Measurements from ENCODE around the gene GYG1. TPM values are rescaled to one million over a fixed set of nuclear protein-coding genes. Genes with fewer than 3 reads are reported as not detected.
A peak's percentile ranks its signal among the peaks of the same experiment; 100 is the strongest.

GYG1 gene
- total RNA-seq (ENCODE audit: low replicate concordance): 33.1 and 46.8 TPM in 2 replicates
- long read RNA-seq, transcript GYG1-201 (7 exons, 1,890 nt): major isoform, 304 of 340 reads
- long read RNA-seq, transcript GYG1-210 (6 exons, 1,563 nt): minor isoform, 7 of 340 reads
- long read RNA-seq, partial matches to known transcripts: 15 of 340 reads
- long read RNA-seq, other reads (novel, unspliced or antisense): 14 of 340 reads

- H3K4me1 Mint-ChIP-seq (ENCODE audit: unreplicated experiment): peaks cover 11% of the 10 kb centered on the region
- H3K9me3 Mint-ChIP-seq: no peaks in the 10 kb centered on the region
- H3K27me3 Mint-ChIP-seq: peaks cover 6% of the 10 kb centered on the region
- H3K4me3 Mint-ChIP-seq: peak within 1 kb of the TSS; percentile 85
- peaks cover 12% of the 10 kb centered on the region for H3K36me3 Mint-ChIP-seq
- peak; percentile 53 for TF ChIP-seq CTCF (conservative IDR thresholded peaks at IDR 0.05)
- peak within 1 kb of the TSS; percentile 70 for H3K27ac Mint-ChIP-seq
- peak; percentile 80 for DNase-seq (ENCODE audit: extremely low spot score, unreplicated experiment)
Measured at GRCh38 chr3:148991219-148992026, at the start of gene GYG1. Gene GYG1, plus strand, starts transcription at chr3:148991540. Its CDS starts 101 bp downstream, at chr3:148991641.

- H3K9me3 Mint-ChIP-seq: no peaks in the 10 kb centered on the region
- peaks cover 39% of the 10 kb centered on the region for H3K27me3 Mint-ChIP-seq
- H3K36me3 Mint-ChIP-seq: no peaks in the 10 kb centered on the region
- DNase-seq (ENCODE audit: extremely low spot score, unreplicated experiment): no peak
- H3K4me1 Mint-ChIP-seq (ENCODE audit: unreplicated experiment): peaks cover 14% of the 10 kb centered on the region
- peak; percentile 85 for TF ChIP-seq CTCF (conservative IDR thresholded peaks at IDR 0.05)
- H3K27ac Mint-ChIP-seq: no peak overlapping the region
- H3K4me3 Mint-ChIP-seq: no peak overlapping the region
Measured at GRCh38 chr3:148943506-148944205, 47.7 kb upstream of the GYG1 start.

- no peak overlapping the region for H3K4me3 Mint-ChIP-seq
- no peaks in the 10 kb centered on the region for H3K9me3 Mint-ChIP-seq
- no peak for DNase-seq (ENCODE audit: extremely low spot score, unreplicated experiment)
- peaks cover 30% of the 10 kb centered on the region for H3K27me3 Mint-ChIP-seq
- TF ChIP-seq CTCF (conservative IDR thresholded peaks at IDR 0.05): no peak
- peaks cover 10% of the 10 kb centered on the region for H3K4me1 Mint-ChIP-seq (ENCODE audit: unreplicated experiment)
- no peaks in the 10 kb centered on the region for H3K36me3 Mint-ChIP-seq
- no peak overlapping the region for H3K27ac Mint-ChIP-seq
Measured at GRCh38 chr3:148945116-148945515, 46.2 kb upstream of the GYG1 start.

- peaks cover 9% of the 10 kb centered on the region for H3K27me3 Mint-ChIP-seq
Measured at GRCh38 chr3:148948913-148949657, 42.3 kb upstream of the GYG1 start.

More at GRCh38 chr3:148948913-148949657, 42.3 kb upstream of the GYG1 start:
- no peaks in the 10 kb centered on the region for H3K36me3 Mint-ChIP-seq
- no peak overlapping the region for H3K4me3 Mint-ChIP-seq
- no peaks in the 10 kb centered on the region for H3K9me3 Mint-ChIP-seq
- no peak overlapping the region for H3K27ac Mint-ChIP-seq
- peaks cover 10% of the 10 kb centered on the region for H3K4me1 Mint-ChIP-seq (ENCODE audit: unreplicated experiment)
- no peak for DNase-seq (ENCODE audit: extremely low spot score, unreplicated experiment)
- no peak for TF ChIP-seq CTCF (conservative IDR thresholded peaks at IDR 0.05)

Data from type B pancreatic cell (in vitro differentiated cells).